K562 (cell line): ENCODE measurements around the gene MOCOS. TPM values are rescaled to one million over a fixed set of nuclear protein-coding genes. Genes with fewer than 3 reads are reported as not detected.

Source experiments
- RFX5 ChIP-seq: IDR thresholded peaks from 2 replicates; pipeline ENCODE4 v1.6.1; 2011; ENCODE audit warnings: low read depth, mild to moderate bottlenecking, improper control_type of control experiment, low read length
- ZNF124 ChIP-seq: sonication (generic); formaldehyde crosslinking; IDR thresholded peaks from 2 replicates; pipeline ENCODE4 v1.8.1; 2022; ENCODE audit warnings: missing genetic modification reagents
- polyA plus RNA-seq, 8 experiments: library from polyadenylated mRNA; depleted of rRNA in 4 of 8; stranded (reverse) in 5 of 8; unstranded in 3 of 8; fragments of >200 nt; fragmentation: Nextera tagmentation in 2 of 8; fragmentation: Illumina TruSeq in 1 of 8; extraction: Ambion mirVana in 2 of 8; extraction: Trizol in 1 of 8; gene quantifications; 2 replicates each; pipeline versions ENCODE4 v1.2.1 to v1.2.3, GENCODE V29; 2011 to 2014; ENCODE audit warnings: inconsistent platforms in 1 of 8, missing spikeins in 1 of 8
- total RNA-seq, 7 experiments: library from RNA; depleted of rRNA in 6 of 7; stranded (reverse); fragments of >200 nt in 6 of 7; fragmentation: Illumina TruSeq in 2 of 7; extraction: Trizol in 2 of 7; gene quantifications; 2 replicates each; pipeline versions ENCODE4 v1.2.1 to v1.2.3, GENCODE V29; 2011 to 2021; ENCODE audit warnings: low replicate concordance in 1 of 7
- TF ChIP-seq, protein P1 (sequence below), 2 experiments: fragments of 450-650 bp; formaldehyde crosslinking in 1 of 2; IDR thresholded peaks; 2 replicates each; pipeline versions ENCODE4 v1.4.0 to v1.6.1; 2014 to 2020; ENCODE audit warnings: mild to moderate bottlenecking in 2 of 2, borderline replicate concordance in 1 of 2, low read depth in 1 of 2
- TF ChIP-seq, protein P2 (sequence below): IDR thresholded peaks from 2 replicates; pipeline ENCODE4 v1.6.1; 2014; ENCODE audit warnings: antibody characterized with exemption

Gene MOCOS
- total and polyA plus RNA-seq, 9 of the 15 experiments (the other 6 are each of a cell fraction or from before 2014, with no cell fraction given), result 4.5 to 12.4 (median 9.1) TPM

GRCh38 chr18:36287653-36288052 lies 100.4 kb downstream of the MOCOS start (continued):
- TF ChIP-seq, protein P1, sequence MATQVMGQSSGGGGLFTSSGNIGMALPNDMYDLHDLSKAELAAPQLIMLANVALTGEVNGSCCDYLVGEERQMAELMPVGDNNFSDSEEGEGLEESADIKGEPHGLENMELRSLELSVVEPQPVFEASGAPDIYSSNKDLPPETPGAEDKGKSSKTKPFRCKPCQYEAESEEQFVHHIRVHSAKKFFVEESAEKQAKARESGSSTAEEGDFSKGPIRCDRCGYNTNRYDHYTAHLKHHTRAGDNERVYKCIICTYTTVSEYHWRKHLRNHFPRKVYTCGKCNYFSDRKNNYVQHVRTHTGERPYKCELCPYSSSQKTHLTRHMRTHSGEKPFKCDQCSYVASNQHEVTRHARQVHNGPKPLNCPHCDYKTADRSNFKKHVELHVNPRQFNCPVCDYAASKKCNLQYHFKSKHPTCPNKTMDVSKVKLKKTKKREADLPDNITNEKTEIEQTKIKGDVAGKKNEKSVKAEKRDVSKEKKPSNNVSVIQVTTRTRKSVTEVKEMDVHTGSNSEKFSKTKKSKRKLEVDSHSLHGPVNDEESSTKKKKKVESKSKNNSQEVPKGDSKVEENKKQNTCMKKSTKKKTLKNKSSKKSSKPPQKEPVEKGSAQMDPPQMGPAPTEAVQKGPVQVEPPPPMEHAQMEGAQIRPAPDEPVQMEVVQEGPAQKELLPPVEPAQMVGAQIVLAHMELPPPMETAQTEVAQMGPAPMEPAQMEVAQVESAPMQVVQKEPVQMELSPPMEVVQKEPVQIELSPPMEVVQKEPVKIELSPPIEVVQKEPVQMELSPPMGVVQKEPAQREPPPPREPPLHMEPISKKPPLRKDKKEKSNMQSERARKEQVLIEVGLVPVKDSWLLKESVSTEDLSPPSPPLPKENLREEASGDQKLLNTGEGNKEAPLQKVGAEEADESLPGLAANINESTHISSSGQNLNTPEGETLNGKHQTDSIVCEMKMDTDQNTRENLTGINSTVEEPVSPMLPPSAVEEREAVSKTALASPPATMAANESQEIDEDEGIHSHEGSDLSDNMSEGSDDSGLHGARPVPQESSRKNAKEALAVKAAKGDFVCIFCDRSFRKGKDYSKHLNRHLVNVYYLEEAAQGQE (IDR thresholded peaks at IDR 0.05; ENCODE audit: borderline replicate concordance), result no peak
- TF ChIP-seq, protein P1 (CRISPR knock-in tag; IDR thresholded peaks at IDR 0.05; ENCODE audit: low read depth), result no peak
- TF ChIP-seq, protein P2, sequence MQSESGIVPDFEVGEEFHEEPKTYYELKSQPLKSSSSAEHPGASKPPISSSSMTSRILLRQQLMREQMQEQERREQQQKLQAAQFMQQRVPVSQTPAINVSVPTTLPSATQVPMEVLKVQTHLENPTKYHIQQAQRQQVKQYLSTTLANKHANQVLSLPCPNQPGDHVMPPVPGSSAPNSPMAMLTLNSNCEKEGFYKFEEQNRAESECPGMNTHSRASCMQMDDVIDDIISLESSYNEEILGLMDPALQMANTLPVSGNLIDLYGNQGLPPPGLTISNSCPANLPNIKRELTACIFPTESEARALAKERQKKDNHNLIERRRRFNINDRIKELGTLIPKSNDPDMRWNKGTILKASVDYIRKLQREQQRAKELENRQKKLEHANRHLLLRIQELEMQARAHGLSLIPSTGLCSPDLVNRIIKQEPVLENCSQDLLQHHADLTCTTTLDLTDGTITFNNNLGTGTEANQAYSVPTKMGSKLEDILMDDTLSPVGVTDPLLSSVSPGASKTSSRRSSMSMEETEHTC, result no peak
- TF ChIP-seq ZNF124 (CRISPR knock-in tag), result no peak
- no peak for TF ChIP-seq RFX5
- TF ChIP-seq, all 486 proteins: peak for 0
